SH-SY5Y (cell line): ENCODE results near the gene CUEDC1.

ENCODE experiments used
- GATA2 ChIP-seq: IDR thresholded peaks from 2 replicates; pipeline ENCODE4 v1.6.1; 2011; ENCODE audit warnings: mild to moderate bottlenecking, low read depth, low read length
- GATA3 ChIP-seq: IDR thresholded peaks from 2 replicates; pipeline ENCODE4 v1.6.1; 2011; ENCODE audit warnings: low read depth, mild to moderate bottlenecking, low read length, moderate library complexity

GRCh38 chr17:57867126-57867525 lies 88.1 kb downstream of the CUEDC1 start:
- TF ChIP-seq GATA2 (no peak), GATA3 (no peak)
